HG02759 (cell line): Measurements from ENCODE around the gene NMNAT2.

Experiments used
- ATAC-seq: cut with Tn5 transposase; IDR thresholded peaks from one replicate; pipeline ENCODE4 v1.9.1; 2021; ENCODE audit warnings: mild to moderate bottlenecking, moderate library complexity; ENCODE audit not compliant: unreplicated experiment

Gene NMNAT2

DNA sequence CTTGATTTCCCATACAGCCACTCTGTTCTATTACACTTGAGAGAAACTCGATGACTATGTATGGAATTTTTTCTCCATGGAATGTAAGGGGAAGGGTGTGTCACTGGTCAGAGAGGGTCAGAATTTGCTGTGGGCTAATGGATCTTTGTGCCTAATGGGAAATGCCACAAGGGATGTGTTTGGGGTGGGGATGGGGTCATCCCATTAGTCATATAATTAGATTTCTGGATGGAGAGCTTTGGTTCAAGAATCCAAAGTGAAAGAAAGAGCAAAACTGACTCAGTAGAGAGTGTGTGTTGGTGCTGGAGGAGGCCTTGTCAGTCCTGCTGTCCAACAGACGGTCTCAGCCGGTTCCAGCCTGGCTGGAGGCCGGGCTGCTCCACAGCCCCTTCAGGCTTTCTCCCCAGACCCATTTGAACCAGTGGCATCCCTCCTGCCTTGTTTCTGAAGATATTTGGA is 145.8 kb downstream of the NMNAT2 start:
- no peak for ATAC-seq

DNA sequence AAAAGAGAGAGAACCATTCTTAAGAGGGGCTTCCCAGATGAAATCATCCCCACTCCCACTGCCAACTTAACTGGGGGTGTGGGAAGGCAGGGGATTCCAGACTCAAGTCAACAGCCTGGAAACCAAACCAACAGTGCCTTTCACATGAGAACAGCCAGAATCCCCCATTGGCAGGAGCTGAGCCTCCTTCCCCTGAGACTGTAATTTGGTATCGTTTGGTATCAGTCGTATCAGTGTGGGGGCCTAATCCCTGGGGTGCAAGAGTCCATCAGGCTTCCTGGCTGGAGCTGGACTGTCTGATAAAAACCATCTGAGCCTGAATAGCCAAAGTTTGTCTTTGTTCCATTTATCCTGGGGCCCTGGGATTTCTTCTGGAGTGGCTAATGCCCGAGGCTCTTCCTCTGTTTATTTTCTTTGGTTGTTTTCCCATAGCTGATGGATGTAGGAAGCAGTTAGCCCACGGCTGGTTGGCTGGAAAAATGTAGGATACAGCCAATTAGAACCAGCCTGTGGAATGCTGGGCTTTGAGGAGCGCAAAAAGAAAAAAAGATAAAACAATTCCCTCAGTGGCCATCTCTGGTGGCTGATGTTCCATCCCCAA is 147.5 kb downstream of the NMNAT2 start:
- ATAC-seq = no peak

DNA sequence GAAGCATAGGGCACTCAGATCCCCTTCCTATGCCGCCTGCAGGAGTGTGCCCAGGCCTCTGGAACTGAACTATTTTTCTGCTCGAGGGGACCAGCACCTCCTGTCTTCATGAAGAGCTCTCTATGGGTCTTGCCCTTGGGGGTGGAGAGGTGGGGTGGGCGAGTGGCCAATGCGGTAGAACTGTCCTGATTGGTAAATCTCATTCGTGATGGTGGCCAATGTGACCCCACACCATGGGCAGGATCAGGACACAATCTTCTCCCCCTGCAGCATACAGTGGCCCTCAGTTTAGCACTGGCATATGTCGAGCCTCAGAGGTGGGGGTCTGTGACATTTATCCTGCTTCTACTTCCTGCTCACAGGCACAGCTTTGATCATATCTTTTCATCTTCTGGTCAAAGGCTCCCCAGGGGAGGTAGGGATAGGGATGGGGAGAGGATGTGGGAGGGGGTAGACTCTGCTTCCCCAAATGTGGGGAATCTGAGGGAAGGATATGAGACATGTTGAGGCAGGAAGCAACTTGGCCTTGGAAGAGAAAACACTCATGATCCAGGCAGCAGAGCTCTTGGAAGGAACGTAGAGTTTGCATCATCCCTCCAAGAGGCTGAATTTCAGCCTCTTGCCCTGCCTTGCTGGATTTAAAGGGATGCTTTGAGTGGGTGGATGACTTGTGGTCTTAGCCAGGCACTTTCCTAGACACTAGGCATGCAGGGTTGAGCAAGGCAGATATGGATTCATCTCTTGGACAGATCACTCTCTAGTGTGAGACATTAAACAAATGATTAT is 150.3 kb downstream of the NMNAT2 start:
- ATAC-seq = no peak

DNA sequence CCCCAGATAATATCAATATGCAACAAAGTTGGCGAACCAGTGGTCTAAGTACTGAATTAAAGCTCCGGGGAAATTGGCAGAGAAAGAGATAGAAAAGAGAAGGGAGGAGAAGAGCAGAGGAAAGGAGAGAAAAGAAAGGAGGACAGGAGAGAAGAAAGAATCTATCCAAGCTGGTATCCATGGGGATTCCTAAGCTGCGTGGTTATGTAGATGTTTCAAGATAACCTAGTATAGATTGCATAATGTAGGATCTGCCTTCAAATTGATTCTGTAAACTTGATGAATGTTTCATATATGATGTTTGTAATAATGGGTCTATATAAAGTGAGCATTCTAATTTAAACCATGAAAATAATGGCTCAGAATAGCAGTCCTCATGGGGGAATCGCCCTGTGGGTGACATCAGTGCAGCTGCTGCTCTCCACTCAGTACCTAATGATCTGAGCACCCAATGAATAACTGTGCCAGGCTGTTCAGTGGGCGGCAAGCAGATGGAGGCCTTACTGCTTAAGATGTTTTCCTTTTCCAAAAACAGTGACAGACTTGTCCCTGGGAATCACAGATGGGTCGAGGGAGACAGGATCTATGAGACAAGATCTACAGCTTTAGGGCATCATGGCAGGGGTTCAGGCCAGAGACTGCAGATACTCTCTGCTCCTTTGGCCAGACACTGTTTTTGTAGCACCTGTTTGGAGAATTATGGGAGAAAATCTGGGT is 154.1 kb downstream of the NMNAT2 start:
- ATAC-seq = no peak

DNA sequence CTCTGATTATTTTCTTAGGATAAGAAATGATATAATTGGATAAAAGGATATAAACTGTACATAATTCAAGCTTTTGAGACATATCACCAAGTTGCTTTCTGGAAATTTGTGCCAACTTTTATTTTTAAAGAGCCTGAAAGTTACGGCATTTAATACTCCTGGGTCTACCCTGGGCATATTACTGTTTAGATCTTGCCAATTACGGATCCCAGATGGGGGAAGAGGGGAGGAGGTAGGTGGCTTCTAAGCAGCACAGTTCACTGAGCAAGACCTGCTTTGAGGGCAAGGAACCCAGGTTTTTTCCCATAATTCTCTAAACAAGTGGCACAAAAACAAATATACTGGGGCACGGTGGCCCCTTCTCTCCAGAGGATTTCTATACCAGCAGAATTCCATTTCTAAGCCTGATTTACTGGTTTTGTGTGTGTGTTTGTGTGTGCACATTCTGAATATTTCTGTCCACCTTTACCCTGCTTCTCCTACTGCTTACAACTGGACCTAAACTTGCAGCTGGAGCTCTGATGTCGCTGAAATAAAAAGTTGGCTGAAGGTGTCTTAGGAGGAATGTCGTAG is 155.5 kb downstream of the NMNAT2 start:
- ATAC-seq = no peak

DNA sequence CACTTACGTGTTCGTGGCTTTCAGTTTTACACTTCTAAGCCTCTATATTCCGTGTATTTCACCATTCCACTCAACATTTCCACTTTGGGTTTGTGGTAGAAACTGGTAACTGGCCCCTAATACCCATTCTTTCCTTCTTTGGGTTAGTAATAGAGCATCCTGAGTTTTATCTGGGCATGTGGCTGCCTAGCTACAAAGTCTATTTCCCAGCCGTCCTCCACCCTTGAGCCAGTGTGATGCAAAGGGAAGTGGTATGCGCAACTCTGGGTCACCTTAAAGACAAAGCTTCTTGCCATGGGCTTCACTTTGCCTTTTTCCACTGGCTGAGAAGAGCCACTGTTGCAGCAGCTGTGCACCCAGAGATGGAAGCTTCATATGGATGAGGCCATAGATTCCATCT is 158.3 kb downstream of the NMNAT2 start:
- no peak for ATAC-seq

DNA sequence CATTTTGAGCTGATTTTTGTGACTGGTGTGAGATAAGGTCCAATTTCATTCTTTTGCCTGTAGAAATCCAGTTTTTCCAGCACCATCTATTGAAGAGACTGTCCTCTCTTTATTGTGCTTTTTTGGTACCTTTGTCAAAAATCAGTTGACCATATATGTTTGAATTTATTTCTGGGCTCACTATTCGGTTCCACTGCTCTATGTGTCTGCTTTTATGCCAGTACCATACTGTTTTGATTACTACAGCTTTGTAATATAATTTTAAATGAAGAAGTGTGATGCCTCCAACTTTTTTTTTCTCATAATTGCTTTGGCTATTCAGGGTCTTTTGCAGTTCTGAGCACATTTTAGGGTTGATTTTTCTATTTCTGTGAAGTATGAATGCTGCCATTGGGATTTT is 163.1 kb downstream of the NMNAT2 start:
- no peak for ATAC-seq

DNA sequence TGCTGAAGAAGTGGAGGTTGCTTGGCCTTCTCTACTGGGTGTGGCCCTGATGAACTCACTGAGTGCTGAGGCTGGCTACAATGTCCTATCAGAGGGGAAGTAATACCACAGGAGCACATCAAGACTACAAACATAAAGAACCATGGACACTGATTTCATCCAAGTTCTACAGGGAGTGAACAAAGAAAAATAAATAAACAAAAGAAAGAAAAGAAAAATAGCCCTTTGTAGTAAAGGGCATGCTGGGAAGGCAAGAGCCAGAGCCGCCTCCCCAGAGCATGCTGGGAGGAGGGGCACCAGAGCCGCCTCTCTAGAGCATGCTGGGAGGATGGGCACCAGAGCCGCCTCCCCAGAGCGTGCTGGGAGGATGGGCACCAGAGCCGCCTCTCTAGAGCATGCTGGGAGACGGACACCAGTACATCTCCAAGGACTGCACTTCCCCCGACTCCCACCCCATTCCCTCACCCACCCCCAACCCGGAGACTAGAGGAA is 166.2 kb downstream of the NMNAT2 start:
- no peak for ATAC-seq

DNA sequence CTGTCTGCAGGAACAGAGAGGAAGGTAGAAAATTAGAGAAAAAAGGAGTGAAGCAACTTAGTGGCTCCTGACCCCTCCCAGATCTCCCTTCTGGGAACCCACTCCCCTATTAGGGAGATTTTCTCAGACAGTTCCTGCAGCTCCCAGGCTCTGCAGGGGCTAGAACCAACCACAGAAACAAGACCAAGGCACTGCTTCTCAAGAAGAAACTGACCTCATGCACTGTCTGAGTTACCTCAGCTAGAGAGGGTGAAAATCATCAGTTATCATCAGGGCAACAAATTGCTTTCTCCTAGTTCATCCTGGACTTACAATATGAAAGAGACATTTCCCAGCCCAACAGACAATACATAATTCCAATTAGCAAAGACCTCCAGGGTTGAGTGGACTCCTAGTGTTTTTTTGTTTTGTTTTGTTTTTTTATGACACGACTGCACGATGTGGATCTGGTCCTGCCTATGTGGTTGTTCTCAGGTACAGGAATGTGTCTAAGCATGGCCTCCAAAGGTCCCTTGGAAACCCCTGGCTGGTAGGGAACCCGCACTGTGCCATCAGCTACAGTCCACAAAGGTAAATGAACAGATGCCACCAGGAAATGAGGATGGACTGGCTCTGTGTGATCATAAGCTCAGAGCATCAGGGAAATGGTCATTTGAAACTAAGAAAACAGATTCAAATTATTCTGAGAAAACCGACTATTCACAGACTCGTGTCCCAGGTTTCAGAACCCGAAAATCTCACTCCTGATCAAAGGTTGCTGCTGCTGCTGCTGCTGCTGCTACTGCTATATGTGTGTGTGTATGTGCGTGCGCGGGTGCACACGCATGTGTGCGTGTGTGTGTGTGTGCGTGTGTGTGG is 166.8 kb downstream of the NMNAT2 start:
- no peak for ATAC-seq

DNA sequence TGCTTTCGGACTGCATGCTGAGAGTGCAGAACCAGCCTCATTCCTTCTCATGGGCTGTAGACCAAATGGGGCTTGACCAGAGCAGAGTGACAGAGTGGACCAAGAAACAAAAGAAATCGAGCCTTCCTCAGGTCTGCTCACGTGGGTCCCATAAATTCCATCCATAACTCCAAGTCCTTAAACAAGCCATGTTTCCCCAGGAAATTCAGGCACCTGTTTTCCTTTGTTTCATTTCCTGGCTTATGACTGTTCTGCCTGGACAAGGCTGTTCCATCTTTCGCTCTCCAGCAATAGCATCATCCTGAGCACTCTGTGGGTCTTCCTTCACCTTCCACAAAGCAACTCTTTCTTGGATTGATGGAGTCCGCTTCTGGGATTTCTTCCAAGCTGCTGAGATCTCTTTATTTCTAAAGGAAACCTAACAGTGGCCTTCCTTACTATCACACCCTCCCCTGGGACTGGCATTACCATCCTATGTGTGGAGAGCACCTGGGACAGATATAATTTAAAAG is 168.2 kb downstream of the NMNAT2 start:
- ATAC-seq = no peak

DNA sequence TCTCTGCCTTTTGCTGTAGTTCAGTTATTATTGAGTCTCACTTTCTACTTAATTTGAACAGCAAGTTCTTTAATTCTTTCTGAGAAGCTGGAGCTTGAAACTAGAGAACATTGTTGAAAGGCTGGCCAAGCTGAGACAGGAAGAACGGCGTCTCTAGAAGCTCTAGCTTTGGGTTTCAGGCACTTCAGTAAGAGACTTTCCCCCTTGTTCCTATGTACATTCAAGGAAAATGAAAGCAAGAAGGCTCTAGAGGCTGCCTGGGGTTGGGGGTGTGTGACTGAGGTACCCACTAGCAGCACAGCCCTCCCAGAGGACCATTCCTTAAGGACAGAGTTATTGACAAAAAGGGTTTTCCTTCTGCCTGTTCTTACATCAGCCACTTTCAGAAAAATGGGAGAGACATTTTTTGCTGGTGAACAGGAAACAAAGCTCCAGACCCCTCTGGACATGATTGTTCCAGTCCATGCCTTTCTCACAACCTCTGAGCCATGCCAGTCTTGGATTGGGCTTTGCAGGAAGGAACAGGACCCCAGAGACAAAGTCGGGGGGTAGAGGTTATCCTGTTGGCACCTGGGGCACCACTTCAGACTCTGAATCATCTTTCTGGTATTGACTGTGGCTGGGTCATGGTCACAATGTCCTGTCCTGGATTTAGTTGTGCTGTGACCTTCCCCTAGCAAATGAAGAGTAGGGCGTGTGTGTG is 169.0 kb downstream of the NMNAT2 start:
- no peak for ATAC-seq

DNA sequence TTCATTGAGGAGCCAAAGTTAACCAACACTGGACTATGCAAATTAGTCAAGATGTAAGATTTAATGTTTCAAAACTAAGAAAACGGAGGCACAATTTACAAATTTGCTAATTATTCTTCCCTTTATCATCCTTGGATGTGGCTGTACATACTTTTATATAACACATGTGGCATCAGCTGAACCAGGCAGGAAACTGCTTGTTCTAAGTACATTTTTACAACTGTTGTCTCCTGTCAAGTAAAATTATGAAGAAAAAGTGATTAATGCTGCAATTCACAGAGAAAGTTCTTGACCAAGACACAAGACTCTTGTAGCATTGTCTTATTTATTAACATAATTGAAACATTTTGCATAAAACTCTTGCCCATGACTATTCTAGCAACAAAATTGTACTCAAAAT is 170.2 kb downstream of the NMNAT2 start:
- no peak for ATAC-seq

DNA sequence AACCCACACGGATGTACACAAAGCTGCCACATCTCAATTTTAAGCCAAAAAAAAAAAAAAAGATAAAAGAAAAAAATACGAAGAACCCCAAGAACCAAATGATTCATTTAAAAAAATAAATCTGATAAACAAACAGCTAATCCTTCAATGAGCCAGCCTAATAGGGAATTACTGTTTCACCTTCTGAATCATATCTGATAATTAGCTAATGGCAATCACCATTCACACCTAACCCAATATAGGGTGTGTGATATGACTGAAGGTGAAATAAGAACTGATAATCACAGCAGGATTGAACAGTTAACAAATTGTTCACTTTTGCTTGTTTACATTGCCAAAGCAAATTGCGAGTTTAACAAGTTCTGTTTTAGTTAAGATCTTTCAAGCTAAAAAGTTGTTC is 170.7 kb downstream of the NMNAT2 start:
- no peak for ATAC-seq

DNA sequence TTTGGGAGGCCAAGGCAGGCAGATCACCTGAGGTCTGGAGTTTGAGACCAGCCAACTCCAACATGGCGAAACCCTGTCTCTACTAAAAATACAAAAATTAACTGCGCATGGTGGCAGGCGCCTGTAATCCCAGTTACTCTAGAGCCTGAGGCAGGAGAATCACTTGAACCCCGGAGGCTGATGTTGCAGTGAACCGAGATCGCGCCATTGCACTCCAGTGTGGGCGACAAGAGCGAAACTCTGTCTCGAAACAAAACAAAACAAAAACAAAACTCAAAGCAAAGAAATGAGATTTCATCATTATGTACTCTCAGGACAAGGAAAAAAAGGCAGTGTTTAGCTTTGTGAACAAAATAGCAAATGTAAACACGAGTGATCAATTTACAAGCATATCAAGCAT is 171.1 kb downstream of the NMNAT2 start:
- no peak for ATAC-seq

DNA sequence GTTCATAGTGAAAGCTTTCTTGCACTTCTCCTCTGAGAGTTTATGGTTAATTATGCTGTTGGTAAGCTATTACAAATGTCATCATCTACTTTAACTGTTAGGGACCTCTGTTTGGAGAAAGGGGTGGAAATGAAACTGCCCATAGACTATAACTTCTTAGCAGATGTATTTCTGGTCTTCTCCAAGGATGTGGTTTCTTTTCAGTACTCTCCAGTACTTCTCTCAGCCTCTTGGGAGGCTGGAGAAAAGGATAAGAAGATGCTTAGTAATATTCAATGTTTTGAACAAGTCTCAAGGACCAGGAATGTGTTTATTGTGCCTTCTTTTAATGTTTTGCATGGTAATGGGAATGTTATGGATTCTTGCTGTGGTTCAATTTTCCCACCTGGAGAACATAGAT is 171.7 kb downstream of the NMNAT2 start:
- no peak for ATAC-seq

DNA sequence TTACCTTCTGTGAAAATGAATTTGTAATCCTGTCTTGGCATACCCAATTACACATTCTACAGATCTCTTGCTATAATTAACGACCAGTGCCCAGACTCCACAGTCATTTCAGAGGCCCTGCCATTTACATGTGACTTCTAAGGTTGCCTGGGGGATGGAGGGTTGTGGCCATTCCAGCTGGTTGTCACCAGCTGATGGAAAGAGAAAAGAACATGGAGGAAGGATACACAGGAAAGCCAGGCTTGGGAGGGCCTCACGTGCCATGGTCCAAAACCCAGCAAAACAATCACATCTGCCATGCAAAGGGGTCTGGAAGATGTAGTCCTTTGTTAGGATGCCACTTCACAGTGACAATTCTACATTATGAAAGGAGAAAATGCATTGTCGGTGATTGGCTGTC is 172.8 kb downstream of the NMNAT2 start:
- ATAC-seq = no peak

DNA sequence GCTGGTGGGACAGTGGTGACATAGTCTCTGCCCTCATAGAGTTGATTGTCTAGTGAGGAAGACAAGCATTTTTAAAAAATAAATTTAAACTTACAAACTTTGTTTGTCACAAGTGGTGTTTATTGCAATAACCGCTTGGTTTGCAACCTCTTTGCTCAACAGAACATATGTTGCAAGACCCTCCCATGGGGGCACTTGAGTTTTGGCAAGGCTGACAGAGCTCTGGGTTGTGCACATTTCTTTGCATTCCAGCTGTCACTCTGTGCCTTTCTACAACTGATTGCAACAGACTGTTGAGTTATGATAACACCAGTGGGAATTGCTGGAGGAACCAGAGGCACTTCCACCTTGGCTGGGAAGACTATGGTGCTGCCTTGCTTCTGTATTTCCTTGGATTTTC is 173.7 kb downstream of the NMNAT2 start:
- no peak for ATAC-seq

DNA sequence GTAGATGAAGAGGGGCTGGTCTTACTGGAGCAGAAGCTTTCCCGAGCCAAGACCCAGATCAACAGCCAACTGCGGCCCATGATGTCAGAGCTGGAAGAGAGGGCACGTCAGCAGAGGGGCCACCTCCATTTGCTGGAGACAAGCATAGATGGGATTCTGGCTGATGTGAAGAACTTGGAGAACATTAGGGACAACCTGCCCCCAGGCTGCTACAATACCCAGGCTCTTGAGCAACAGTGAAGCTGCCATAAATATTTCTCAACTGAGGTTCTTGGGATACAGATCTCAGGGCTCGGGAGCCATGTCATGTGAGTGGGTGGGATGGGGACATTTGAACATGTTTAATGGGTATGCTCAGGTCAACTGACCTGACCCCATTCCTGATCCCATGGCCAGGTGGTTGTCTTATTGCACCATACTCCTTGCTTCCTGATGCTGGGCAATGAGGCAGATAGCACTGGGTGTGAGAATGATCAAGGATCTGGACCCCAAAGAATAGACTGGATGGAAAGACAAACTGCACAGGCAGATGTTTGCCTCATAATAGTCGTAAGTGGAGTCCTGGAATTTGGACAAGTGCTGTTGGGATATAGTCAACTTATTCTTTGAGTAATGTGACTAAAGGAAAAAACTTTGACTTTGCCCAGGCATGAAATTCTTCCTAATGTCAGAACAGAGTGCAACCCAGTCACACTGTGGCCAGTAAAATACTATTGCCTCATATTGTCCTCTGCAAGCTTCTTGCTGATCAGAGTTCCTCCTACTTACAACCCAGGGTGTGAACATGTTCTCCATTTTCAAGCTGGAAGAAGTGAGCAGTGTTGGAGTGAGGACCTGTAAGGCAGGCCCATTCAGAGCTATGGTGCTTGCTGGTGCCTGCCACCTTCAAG is 174.8 kb downstream of the NMNAT2 start:
- no peak for ATAC-seq

DNA sequence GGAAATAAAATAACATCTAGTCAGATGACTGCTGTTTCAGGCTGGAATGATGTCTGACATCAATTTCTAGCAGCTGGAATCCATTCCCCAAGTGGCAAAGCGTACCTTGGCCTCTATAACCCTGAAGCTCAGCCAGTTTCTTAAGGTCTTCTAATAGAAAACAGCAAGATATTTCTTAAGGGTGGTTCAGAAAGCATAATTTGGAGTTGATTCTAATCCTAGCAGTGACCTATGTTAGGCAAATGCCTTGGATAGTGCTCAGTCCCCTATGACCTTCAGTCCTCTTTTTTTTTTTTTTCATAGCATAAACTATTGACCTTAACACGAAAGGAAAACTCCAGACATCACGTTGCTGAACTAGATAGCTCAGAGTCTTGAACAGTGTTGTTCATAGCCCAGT is 175.6 kb downstream of the NMNAT2 start:
- no peak for ATAC-seq
